Hepatocyte (in vitro differentiated cells): ENCODE measurements around the gene NTNG1. TPM values are rescaled to one million over a fixed set of nuclear protein-coding genes. Genes with fewer than 3 reads are reported as not detected.

Source experiments
- DNase-seq: peaks from one replicate; pipeline ENCODE4 v3.0.0-alpha.2; 2016; ENCODE audit warnings: low spot score
- H2AFZ ChIP-seq: fragments of 200-600 bp; sonication (generic); 2 replicates; pipeline ENCODE4 v1.6.0; 2016; ENCODE audit warnings: antibody characterized with exemption, mild to moderate bottlenecking
- H3K27ac ChIP-seq: fragments of 200-600 bp; sonication (generic); 2 replicates; pipeline ENCODE4 v1.5.1; 2016; ENCODE audit warnings: mild to moderate bottlenecking
- H3K27me3 ChIP-seq: fragments of 200-600 bp; sonication (generic); 2 replicates; pipeline ENCODE4 v1.6.1; 2016
- H3K36me3 ChIP-seq: fragments of 200-600 bp; sonication (generic); replicated peaks from 2 replicates; pipeline ENCODE4 v1.5.1; 2016; ENCODE audit warnings: low read depth; ENCODE audit not compliant: insufficient read depth
- H3K4me1 ChIP-seq: fragments of 200-600 bp; sonication (generic); 2 replicates; pipeline ENCODE4 v1.5.1; 2016; ENCODE audit warnings: mild to moderate bottlenecking, moderate library complexity; ENCODE audit not compliant: insufficient read depth
- H3K4me2 ChIP-seq: fragments of 200-600 bp; sonication (generic); 2 replicates; pipeline ENCODE4 v1.6.0; 2016
- H3K4me3 ChIP-seq: fragments of 200-600 bp; sonication (generic); 2 replicates; pipeline ENCODE4 v1.5.1; 2016; ENCODE audit warnings: mild to moderate bottlenecking
- H3K79me2 ChIP-seq: fragments of 200-600 bp; sonication (generic); 2 replicates; pipeline ENCODE4 v1.6.0; 2017; ENCODE audit warnings: mild to moderate bottlenecking
- H3K9me2 ChIP-seq: fragments of 200-600 bp; sonication (generic); replicated peaks from 2 replicates; pipeline ENCODE4 v1.6.0; 2017; ENCODE audit warnings: mild to moderate bottlenecking; ENCODE audit not compliant: insufficient read depth
- H3K9me3 ChIP-seq: fragments of 200-600 bp; sonication (generic); 2 replicates; pipeline ENCODE4 v1.5.1; 2016; ENCODE audit warnings: low read depth, mild to moderate bottlenecking
- H4K20me1 ChIP-seq: fragments of 200-600 bp; sonication (generic); 2 replicates; pipeline ENCODE4 v1.6.0; 2016; ENCODE audit warnings: mild to moderate bottlenecking; ENCODE audit not compliant: insufficient read depth, poor library complexity, severe bottlenecking
- CTCF ChIP-seq: fragments of 200-600 bp; sonication (generic); IDR thresholded peaks from 2 replicates; pipeline ENCODE4 v1.5.1; 2016; ENCODE audit warnings: antibody characterized with exemption, mild to moderate bottlenecking; ENCODE audit not compliant: poor library complexity
- EZH2 ChIP-seq: fragments of 200-600 bp; sonication (generic); IDR thresholded peaks from 2 replicates; pipeline ENCODE4 v1.6.1; 2016; ENCODE audit warnings: antibody characterized with exemption, mild to moderate bottlenecking, borderline replicate concordance
- EZH2phosphoT487 ChIP-seq: fragments of 200-600 bp; sonication (generic); IDR thresholded peaks from one replicate; pipeline ENCODE4 v1.6.1; 2018; ENCODE audit warnings: antibody characterized with exemption, mild to moderate bottlenecking, low read depth, moderate library complexity; ENCODE audit not compliant: unreplicated experiment, severe bottlenecking
- WGBS: methylation state at CpG from one replicate; pipeline ENCODE4 v1.1.6; 2016; ENCODE audit warnings: low lambda C conversion rate; ENCODE audit errors: missing lambda C conversion rate; 5-methylcytosine and 5-hydroxymethylcytosine counted together
- polyA plus RNA-seq: library from polyadenylated mRNA; unstranded; fragments of >200 nt; fragmentation: Nextera tagmentation; extraction: Ambion mirVana; gene quantifications from 2 replicates; pipeline ENCODE4 v1.2.1, GENCODE V29; 2016
- total RNA-seq: library from RNA; depleted of rRNA; stranded (reverse); fragments of >200 nt; gene quantifications from 2 replicates; pipeline ENCODE4 v1.2.3, GENCODE V29; 2014

NTNG1 gene
- total and polyA plus RNA-seq, 2 experiments from 2014 or later: 1.4 to 3.9 TPM

DNA sequence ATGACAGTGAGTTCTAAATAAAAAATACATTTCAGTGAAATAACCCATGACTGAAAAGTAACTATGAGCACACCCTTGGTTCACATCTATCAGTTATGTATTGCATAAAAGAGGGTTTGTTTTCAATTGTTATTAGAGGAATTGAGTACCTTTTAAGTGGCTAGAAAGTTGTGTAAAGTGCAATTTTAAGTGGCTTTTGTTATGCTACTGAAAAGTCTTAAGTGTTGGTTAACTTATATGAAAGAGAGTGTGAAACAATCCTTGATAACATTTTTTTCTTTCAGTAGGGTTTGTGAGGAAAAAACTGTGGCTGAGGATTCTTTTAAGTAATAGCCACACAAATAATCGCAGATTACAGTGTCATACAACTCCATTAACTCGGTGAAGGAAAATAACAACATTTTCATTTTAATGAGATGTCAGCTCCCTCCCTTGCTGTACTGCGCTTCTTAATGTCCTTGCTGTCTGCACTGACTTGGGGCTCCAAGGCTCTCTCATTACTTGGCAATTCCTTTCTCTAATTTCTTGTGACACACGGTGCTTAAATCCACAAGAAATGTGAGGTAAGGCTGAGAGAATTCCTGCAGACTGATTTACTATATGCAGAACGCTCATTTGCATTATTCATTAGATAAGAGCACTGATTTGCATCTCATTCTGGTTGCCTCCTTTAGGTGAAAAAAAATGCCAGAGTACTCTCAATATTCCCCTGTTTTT lies 40.6 kb downstream of the NTNG1 start:
- Histone ChIP-seq H3K36me3 (no peaks in the 10 kb centered on the region), H3K79me2 (no peaks in the 10 kb centered on the region), H3K9me3 (no peaks in the 10 kb centered on the region), H4K20me1 (no peaks in the 10 kb centered on the region), H3K9me2 (no peaks in the 10 kb centered on the region), H3K4me2 (no peak overlapping the region), H2AFZ (no peak overlapping the region), H3K4me1 (no peaks in the 10 kb centered on the region), H3K27ac (no peak overlapping the region), H3K27me3 (no peaks in the 10 kb centered on the region), H3K4me3 (no peak overlapping the region)
- DNase-seq: no peak
- 20% methylated on average over 5 of the region's 5 CpGs for WGBS
- TF ChIP-seq EZH2phosphoT487 (no peak), CTCF (no peak), EZH2 (no peak)

- no peak overlapping the region for H2AFZ ChIP-seq
- no peaks in the 10 kb centered on the region for H3K9me2 ChIP-seq
- no peaks in the 10 kb centered on the region for H3K27me3 ChIP-seq
- H3K4me2 ChIP-seq: no peak overlapping the region
- no peaks in the 10 kb centered on the region for H3K36me3 ChIP-seq
- no peak for DNase-seq
- no peaks in the 10 kb centered on the region for H3K9me3 ChIP-seq
- no peak overlapping the region for H3K4me3 ChIP-seq
- H3K27ac ChIP-seq: no peak overlapping the region
- 65% methylated on average over 4 of the region's 4 CpGs for WGBS
- no peaks in the 10 kb centered on the region for H4K20me1 ChIP-seq
- no peaks in the 10 kb centered on the region for H3K79me2 ChIP-seq
- TF ChIP-seq EZH2phosphoT487 (no peak), EZH2 (no peak), CTCF (no peak)
- H3K4me1 ChIP-seq: no peaks in the 10 kb centered on the region
These were observed 42.2 kb downstream of the NTNG1 start for GRCh38 chr1:107183011-107183410.

DNA sequence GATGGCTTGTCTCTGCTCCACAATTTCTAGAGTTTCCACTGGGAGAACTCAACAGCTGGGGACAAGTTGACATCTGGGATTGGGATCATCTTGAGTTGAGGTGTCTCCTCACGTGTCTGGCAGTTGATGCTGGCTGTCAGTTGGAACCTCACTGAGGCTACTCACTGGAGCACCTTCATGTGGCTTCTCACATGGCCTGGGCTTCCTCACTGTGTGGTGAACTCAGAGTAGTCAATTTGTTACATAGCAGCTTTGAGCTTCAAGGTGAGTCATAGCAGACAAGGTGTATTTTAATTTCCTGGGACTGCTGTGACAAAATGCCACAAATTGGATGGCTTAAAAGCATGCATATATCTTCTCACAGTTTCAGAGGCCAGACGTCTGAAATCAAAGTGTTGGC lies 44.0 kb downstream of the NTNG1 start:
- no peaks in the 10 kb centered on the region for H3K79me2 ChIP-seq
- H3K9me3 ChIP-seq: no peaks in the 10 kb centered on the region
- TF ChIP-seq EZH2phosphoT487: no peak
- TF ChIP-seq EZH2: no peak
- no peak overlapping the region for H3K4me2 ChIP-seq
- H4K20me1 ChIP-seq: no peaks in the 10 kb centered on the region
- no peak overlapping the region for H3K27ac ChIP-seq
- H3K4me1 ChIP-seq: no peaks in the 10 kb centered on the region
- H3K27me3 ChIP-seq: no peaks in the 10 kb centered on the region
- no peak overlapping the region for H2AFZ ChIP-seq
- DNase-seq: no peak
- no peaks in the 10 kb centered on the region for H3K36me3 ChIP-seq
- no peaks in the 10 kb centered on the region for H3K9me2 ChIP-seq
- 57% methylated on average over 2 of the region's 2 CpGs for WGBS
- no peak overlapping the region for H3K4me3 ChIP-seq

- H4K20me1 ChIP-seq: no peaks in the 10 kb centered on the region
- no peak overlapping the region for H2AFZ ChIP-seq
- H3K4me2 ChIP-seq: no peak overlapping the region
- no peaks in the 10 kb centered on the region for H3K79me2 ChIP-seq
- TF ChIP-seq CTCF (no peak), EZH2phosphoT487 (no peak), EZH2 (no peak)
- H3K27me3 ChIP-seq: no peaks in the 10 kb centered on the region
- no peak overlapping the region for H3K27ac ChIP-seq
- WGBS: 49% methylated on average over 3 of the region's 3 CpGs
- H3K9me3 ChIP-seq: no peaks in the 10 kb centered on the region
- DNase-seq: no peak
- no peak overlapping the region for H3K4me3 ChIP-seq
- H3K36me3 ChIP-seq: no peaks in the 10 kb centered on the region
- no peaks in the 10 kb centered on the region for H3K9me2 ChIP-seq
- H3K4me1 ChIP-seq: no peaks in the 10 kb centered on the region
These were observed 46.6 kb downstream of the NTNG1 start for GRCh38 chr1:107187399-107187798.
